CD4-positive, alpha-beta T cell treated with Interleukin-15 for 1 hour (primary cell): ENCODE data around the gene PIEZO2.
"Not testable (repeated sequence)": the region's sequence is repeated elsewhere in the genome, so short reads cannot be mapped to it uniquely, and the experiment has no call there.

Experiments used
- DNase-seq: peaks from one replicate; pipeline ENCODE4 v3.0.0-alpha.2; 2020

The PIEZO2 gene

GRCh38 chr18:10878703-10879102 lies 270.7 kb downstream of the PIEZO2 start:
- no peak for DNase-seq

GRCh38 chr18:10877987-10878386 lies 271.4 kb downstream of the PIEZO2 start:
- DNase-seq, result no peak

- DNase-seq, result no peak
These were observed 273.6 kb downstream of the PIEZO2 start for GRCh38 chr18:10875811-10876210.

GRCh38 chr18:10872304-10872703 lies 277.1 kb downstream of the PIEZO2 start:
- no peak for DNase-seq

- no peak for DNase-seq
These were observed 284.6 kb downstream of the PIEZO2 start for GRCh38 chr18:10864722-10865121.

- DNase-seq, result no peak
These were observed 286.3 kb downstream of the PIEZO2 start for GRCh38 chr18:10863026-10863425.

GRCh38 chr18:10860928-10861327 lies 288.4 kb downstream of the PIEZO2 start:
- no peak for DNase-seq

- no peak for DNase-seq
These were observed 289.0 kb downstream of the PIEZO2 start for GRCh38 chr18:10860382-10860781.

GRCh38 chr18:10858477-10858876 lies 290.9 kb downstream of the PIEZO2 start:
- DNase-seq, result no peak

- DNase-seq, result no peak
These were observed 293.2 kb downstream of the PIEZO2 start for GRCh38 chr18:10856132-10856531.

GRCh38 chr18:10852385-10853303 lies 296.7 kb downstream of the PIEZO2 start:
- DNase-seq, result no peak

GRCh38 chr18:10851824-10852319 lies 297.5 kb downstream of the PIEZO2 start:
- no peak for DNase-seq

- no peak for DNase-seq
These were observed 298.5 kb downstream of the PIEZO2 start for GRCh38 chr18:10850840-10851239.

GRCh38 chr18:10850216-10850615 lies 299.2 kb downstream of the PIEZO2 start:
- no peak for DNase-seq

GRCh38 chr18:10847907-10848306 lies 301.5 kb downstream of the PIEZO2 start:
- DNase-seq, result no peak

GRCh38 chr18:10847408-10847790 lies 302.0 kb downstream of the PIEZO2 start:
- no peak for DNase-seq

GRCh38 chr18:10846657-10847407 lies 302.5 kb downstream of the PIEZO2 start:
- no peak for DNase-seq

- DNase-seq, result not testable (repeated sequence)
These were observed 303.3 kb downstream of the PIEZO2 start for GRCh38 chr18:10846035-10846434.

GRCh38 chr18:10843565-10843964 lies 305.8 kb downstream of the PIEZO2 start:
- no peak for DNase-seq

- DNase-seq, result no peak
These were observed 306.5 kb downstream of the PIEZO2 start for GRCh38 chr18:10842861-10843260.

GRCh38 chr18:10842371-10842770 lies 307.0 kb downstream of the PIEZO2 start:
- no peak for DNase-seq

- DNase-seq, result no peak
These were observed 308.2 kb downstream of the PIEZO2 start for GRCh38 chr18:10841203-10841602.

- no peak for DNase-seq
These were observed 308.6 kb downstream of the PIEZO2 start for GRCh38 chr18:10840743-10841142.

GRCh38 chr18:10839421-10839820 lies 309.9 kb downstream of the PIEZO2 start:
- DNase-seq, result no peak
